GM23338 (cell line): ENCODE results near the gene MACROD1. TPM values are rescaled to one million over a fixed set of nuclear protein-coding genes. Genes with fewer than 3 reads are reported as not detected.

ENCODE experiments used
- ATAC-seq: fragments of 200-7000 bp; cut with Tn5 transposase; 3 replicates; pipeline ENCODE4 v1.9.1; 2020
- DNase-seq: peaks from one replicate; pipeline ENCODE4 v3.0.0-alpha.2; 2015; ENCODE audit warnings: low spot score
- H2AFZ ChIP-seq: fragments of 200-600 bp; sonication (generic); 2 replicates; pipeline ENCODE4 v1.8.0; 2016; ENCODE audit warnings: antibody characterized with exemption, mild to moderate bottlenecking, moderate library complexity
- H3F3A ChIP-seq: fragments of 200-600 bp; sonication (generic); replicated peaks from 2 replicates; pipeline ENCODE4 v1.8.0; 2017; ENCODE audit warnings: antibody characterized with exemption, mixed run types, low read depth
- H3K27ac ChIP-seq: fragments of 200-600 bp; sonication (generic); 2 replicates; pipeline ENCODE4 v1.6.1; 2016; ENCODE audit warnings: low read depth
- H3K27me3 ChIP-seq: fragments of 200-600 bp; sonication (generic); 2 replicates; pipeline ENCODE4 v1.8.0; 2016; ENCODE audit warnings: mild to moderate bottlenecking, mixed run types, moderate library complexity; ENCODE audit not compliant: insufficient read depth
- H3K36me3 ChIP-seq: fragments of 200-600 bp; sonication (generic); 2 replicates; pipeline ENCODE4 v1.8.0; 2016; ENCODE audit warnings: mild to moderate bottlenecking; ENCODE audit not compliant: insufficient read depth
- H3K4me1 ChIP-seq: fragments of 200-600 bp; sonication (generic); 2 replicates; pipeline ENCODE4 v1.8.0; 2016; ENCODE audit warnings: mild to moderate bottlenecking, moderate library complexity; ENCODE audit not compliant: insufficient read depth
- H3K4me2 ChIP-seq: fragments of 200-600 bp; sonication (generic); 2 replicates; pipeline ENCODE4 v1.7.1; 2017; ENCODE audit warnings: mixed run types
- H3K4me3 ChIP-seq: fragments of 200-600 bp; sonication (generic); 2 replicates; pipeline ENCODE4 v1.6.1; 2016; ENCODE audit warnings: mixed run types
- H3K79me2 ChIP-seq: fragments of 200-600 bp; sonication (generic); replicated peaks from 2 replicates; pipeline ENCODE4 v1.8.0; 2017; ENCODE audit warnings: mild to moderate bottlenecking; ENCODE audit not compliant: insufficient read depth
- H3K9me2 ChIP-seq: fragments of 200-600 bp; sonication (generic); 2 replicates; pipeline ENCODE4 v1.8.0; 2017; ENCODE audit not compliant: insufficient read depth
- H4K20me1 ChIP-seq: fragments of 200-600 bp; sonication (generic); replicated peaks from 2 replicates; pipeline ENCODE4 v1.8.0; 2017; ENCODE audit warnings: mild to moderate bottlenecking; ENCODE audit not compliant: insufficient read depth
- H3K27ac Mint-ChIP-seq: 2 replicates; pipeline ENCODE4 v1.8.0; 2020; ENCODE audit warnings: inconsistent platforms, mild to moderate bottlenecking, moderate library complexity, mixed read lengths
- H3K27me3 Mint-ChIP-seq: 3 replicates; pipeline ENCODE4 v1.8.0; 2022; ENCODE audit warnings: low read depth, mild to moderate bottlenecking, moderate library complexity, mixed read lengths, inconsistent platforms; ENCODE audit not compliant: insufficient read depth, poor library complexity
- H3K36me3 Mint-ChIP-seq: 3 replicates; pipeline ENCODE4 v1.8.0; 2021; ENCODE audit warnings: low read depth, mild to moderate bottlenecking, inconsistent platforms, moderate library complexity, mixed read lengths
- H3K4me1 Mint-ChIP-seq: 3 replicates; pipeline ENCODE4 v1.8.0; 2020; ENCODE audit warnings: mild to moderate bottlenecking, inconsistent platforms, mixed read lengths
- H3K4me3 Mint-ChIP-seq: 3 replicates; pipeline ENCODE4 v1.8.0; 2021; ENCODE audit warnings: moderate library complexity, mild to moderate bottlenecking, inconsistent platforms, mixed read lengths
- H3K9me3 Mint-ChIP-seq: 3 replicates; pipeline ENCODE4 v1.8.0; 2020; ENCODE audit warnings: moderate library complexity, mild to moderate bottlenecking, inconsistent platforms, mixed read lengths
- CREB1 ChIP-seq: fragments of 250-450 bp; sonication (Bioruptor Pico); IDR thresholded peaks from 2 replicates; pipeline ENCODE4 v1.5.0; 2020; ENCODE audit warnings: low read depth, mild to moderate bottlenecking, moderate library complexity
- ETS1 ChIP-seq: IDR thresholded peaks from 2 replicates; pipeline ENCODE4 v1.6.1; 2016; ENCODE audit warnings: antibody characterized with exemption
- EZH2 ChIP-seq: fragments of 200-600 bp; sonication (generic); IDR thresholded peaks from one replicate; pipeline ENCODE4 v1.8.0; 2017; ENCODE audit warnings: antibody characterized with exemption, mild to moderate bottlenecking, low read depth; ENCODE audit not compliant: unreplicated experiment
- EZH2phosphoT487 ChIP-seq: fragments of 200-600 bp; sonication (generic); IDR thresholded peaks from one replicate; pipeline ENCODE4 v1.8.1; 2018; ENCODE audit warnings: antibody characterized with exemption; ENCODE audit not compliant: unreplicated experiment
- JUNB ChIP-seq: IDR thresholded peaks from one replicate; pipeline ENCODE4 v1.6.1; 2016; ENCODE audit warnings: antibody characterized with exemption; ENCODE audit not compliant: unreplicated experiment
- REST ChIP-seq: IDR thresholded peaks from one replicate; pipeline ENCODE4 v1.6.1; 2018; ENCODE audit warnings: antibody characterized with exemption; ENCODE audit not compliant: unreplicated experiment
- STAT1 ChIP-seq: IDR thresholded peaks from one replicate; pipeline ENCODE4 v1.6.1; 2016; ENCODE audit warnings: antibody characterized with exemption; ENCODE audit not compliant: unreplicated experiment
- ZNF114 ChIP-seq: fragments of 250-450 bp; sonication (Bioruptor Pico); IDR thresholded peaks from 2 replicates; pipeline ENCODE4 v1.5.0; 2020; ENCODE audit warnings: mild to moderate bottlenecking, moderate library complexity
- ZNF331 ChIP-seq: fragments of 250-450 bp; sonication (Bioruptor Pico); IDR thresholded peaks from 2 replicates; pipeline ENCODE4 v1.5.0; 2020; ENCODE audit warnings: low read depth, mild to moderate bottlenecking, moderate library complexity
- polyA plus RNA-seq: library from polyadenylated mRNA; unstranded; fragments of >200 nt; fragmentation: Nextera tagmentation; extraction: Ambion mirVana; gene quantifications from 2 replicates; pipeline ENCODE4 v1.2.1, GENCODE V29; 2016
- total RNA-seq: library from RNA; depleted of rRNA; stranded (reverse); fragments of >200 nt; shearing (Covaris generic); gene quantifications from 2 replicates; pipeline ENCODE4 v1.2.3, GENCODE V29; 2014
- TF ChIP-seq, protein P1 (sequence below): fragments of 250-450 bp; sonication (Bioruptor Pico); IDR thresholded peaks from 2 replicates; pipeline ENCODE4 v1.5.0; 2020; ENCODE audit warnings: mild to moderate bottlenecking, moderate library complexity
- TF ChIP-seq, protein P2 (sequence below), 2 experiments: fragments of 200-600 bp in 1 of 2; sonication (generic) in 1 of 2; conservative IDR thresholded peaks; 2 replicates each; pipeline versions ENCODE4 v1.5.1 to v1.6.1; 2016 to 2017; ENCODE audit warnings: antibody characterized with exemption in 2 of 2, low read depth in 2 of 2, mild to moderate bottlenecking in 2 of 2, moderate library complexity in 1 of 2

Gene MACROD1
- total and polyA plus RNA-seq, 2 experiments from 2014 or later: 33.0 to 51.6 TPM

GRCh38 chr11:64015935-64016845, 149.7 kb downstream of the MACROD1 start (continued):
- TF ChIP-seq, protein P1, sequence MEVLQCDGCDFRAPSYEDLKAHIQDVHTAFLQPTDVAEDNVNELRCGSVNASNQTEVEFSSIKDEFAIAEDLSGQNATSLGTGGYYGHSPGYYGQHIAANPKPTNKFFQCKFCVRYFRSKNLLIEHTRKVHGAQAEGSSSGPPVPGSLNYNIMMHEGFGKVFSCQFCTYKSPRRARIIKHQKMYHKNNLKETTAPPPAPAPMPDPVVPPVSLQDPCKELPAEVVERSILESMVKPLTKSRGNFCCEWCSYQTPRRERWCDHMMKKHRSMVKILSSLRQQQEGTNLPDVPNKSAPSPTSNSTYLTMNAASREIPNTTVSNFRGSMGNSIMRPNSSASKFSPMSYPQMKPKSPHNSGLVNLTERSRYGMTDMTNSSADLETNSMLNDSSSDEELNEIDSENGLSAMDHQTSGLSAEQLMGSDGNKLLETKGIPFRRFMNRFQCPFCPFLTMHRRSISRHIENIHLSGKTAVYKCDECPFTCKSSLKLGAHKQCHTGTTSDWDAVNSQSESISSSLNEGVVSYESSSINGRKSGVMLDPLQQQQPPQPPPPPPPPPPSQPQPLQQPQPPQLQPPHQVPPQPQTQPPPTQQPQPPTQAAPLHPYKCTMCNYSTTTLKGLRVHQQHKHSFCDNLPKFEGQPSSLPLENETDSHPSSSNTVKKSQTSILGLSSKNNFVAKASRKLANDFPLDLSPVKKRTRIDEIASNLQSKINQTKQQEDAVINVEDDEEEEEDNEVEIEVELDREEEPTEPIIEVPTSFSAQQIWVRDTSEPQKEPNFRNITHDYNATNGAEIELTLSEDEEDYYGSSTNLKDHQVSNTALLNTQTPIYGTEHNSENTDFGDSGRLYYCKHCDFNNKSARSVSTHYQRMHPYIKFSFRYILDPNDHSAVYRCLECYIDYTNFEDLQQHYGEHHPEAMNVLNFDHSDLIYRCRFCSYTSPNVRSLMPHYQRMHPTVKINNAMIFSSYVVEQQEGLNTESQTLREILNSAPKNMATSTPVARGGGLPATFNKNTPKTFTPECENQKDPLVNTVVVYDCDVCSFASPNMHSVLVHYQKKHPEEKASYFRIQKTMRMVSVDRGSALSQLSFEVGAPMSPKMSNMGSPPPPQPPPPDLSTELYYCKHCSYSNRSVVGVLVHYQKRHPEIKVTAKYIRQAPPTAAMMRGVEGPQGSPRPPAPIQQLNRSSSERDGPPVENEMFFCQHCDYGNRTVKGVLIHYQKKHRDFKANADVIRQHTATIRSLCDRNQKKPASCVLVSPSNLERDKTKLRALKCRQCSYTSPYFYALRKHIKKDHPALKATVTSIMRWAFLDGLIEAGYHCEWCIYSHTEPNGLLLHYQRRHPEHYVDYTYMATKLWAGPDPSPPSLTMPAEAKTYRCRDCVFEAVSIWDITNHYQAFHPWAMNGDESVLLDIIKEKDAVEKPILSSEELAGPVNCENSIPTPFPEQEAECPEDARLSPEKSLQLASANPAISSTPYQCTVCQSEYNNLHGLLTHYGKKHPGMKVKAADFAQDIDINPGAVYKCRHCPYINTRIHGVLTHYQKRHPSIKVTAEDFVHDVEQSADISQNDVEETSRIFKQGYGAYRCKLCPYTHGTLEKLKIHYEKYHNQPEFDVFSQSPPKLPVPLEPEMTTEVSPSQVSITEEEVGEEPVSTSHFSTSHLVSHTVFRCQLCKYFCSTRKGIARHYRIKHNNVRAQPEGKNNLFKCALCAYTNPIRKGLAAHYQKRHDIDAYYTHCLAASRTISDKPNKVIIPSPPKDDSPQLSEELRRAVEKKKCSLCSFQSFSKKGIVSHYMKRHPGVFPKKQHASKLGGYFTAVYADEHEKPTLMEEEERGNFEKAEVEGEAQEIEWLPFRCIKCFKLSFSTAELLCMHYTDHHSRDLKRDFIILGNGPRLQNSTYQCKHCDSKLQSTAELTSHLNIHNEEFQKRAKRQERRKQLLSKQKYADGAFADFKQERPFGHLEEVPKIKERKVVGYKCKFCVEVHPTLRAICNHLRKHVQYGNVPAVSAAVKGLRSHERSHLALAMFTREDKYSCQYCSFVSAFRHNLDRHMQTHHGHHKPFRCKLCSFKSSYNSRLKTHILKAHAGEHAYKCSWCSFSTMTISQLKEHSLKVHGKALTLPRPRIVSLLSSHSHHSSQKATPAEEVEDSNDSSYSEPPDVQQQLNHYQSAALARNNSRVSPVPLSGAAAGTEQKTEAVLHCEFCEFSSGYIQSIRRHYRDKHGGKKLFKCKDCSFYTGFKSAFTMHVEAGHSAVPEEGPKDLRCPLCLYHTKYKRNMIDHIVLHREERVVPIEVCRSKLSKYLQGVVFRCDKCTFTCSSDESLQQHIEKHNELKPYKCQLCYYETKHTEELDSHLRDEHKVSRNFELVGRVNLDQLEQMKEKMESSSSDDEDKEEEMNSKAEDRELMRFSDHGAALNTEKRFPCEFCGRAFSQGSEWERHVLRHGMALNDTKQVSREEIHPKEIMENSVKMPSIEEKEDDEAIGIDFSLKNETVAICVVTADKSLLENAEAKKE: no peak
- TF ChIP-seq EZH2: no peak
- no peak for TF ChIP-seq CREB1

- no peaks in the 10 kb centered on the region for H3K9me2 ChIP-seq
- no peak overlapping the region for H3K4me2 ChIP-seq
- Mint-ChIP-seq H3K4me3 (no peak overlapping the region), H3K27ac (no peak overlapping the region), H3K27me3 (peaks cover 49% of the 10 kb centered on the region), H3K4me1 (peaks cover 12% of the 10 kb centered on the region), H3K36me3 (no peaks in the 10 kb centered on the region), H3K9me3 (no peaks in the 10 kb centered on the region; the same call in 2 of the 3 replicates)
- no peak overlapping the region for H2AFZ ChIP-seq
- no peaks in the 10 kb centered on the region for H3K79me2 ChIP-seq
- H3K27ac ChIP-seq: no peak overlapping the region
- peaks cover 77% of the 10 kb centered on the region for H3K27me3 ChIP-seq
- no peaks in the 10 kb centered on the region for H3K36me3 ChIP-seq
- H4K20me1 ChIP-seq: no peaks in the 10 kb centered on the region
- no peaks in the 10 kb centered on the region for H3F3A ChIP-seq
- H3K4me3 ChIP-seq: no peak overlapping the region
- DNase-seq: no peak
- peaks cover 4% of the 10 kb centered on the region; the same call in 1 of the 2 replicates for H3K4me1 ChIP-seq
- ATAC-seq: no peak
- no peak for TF ChIP-seq ETS1
- TF ChIP-seq JUNB: no peak
- TF ChIP-seq STAT1: no peak
- TF ChIP-seq, protein P2, sequence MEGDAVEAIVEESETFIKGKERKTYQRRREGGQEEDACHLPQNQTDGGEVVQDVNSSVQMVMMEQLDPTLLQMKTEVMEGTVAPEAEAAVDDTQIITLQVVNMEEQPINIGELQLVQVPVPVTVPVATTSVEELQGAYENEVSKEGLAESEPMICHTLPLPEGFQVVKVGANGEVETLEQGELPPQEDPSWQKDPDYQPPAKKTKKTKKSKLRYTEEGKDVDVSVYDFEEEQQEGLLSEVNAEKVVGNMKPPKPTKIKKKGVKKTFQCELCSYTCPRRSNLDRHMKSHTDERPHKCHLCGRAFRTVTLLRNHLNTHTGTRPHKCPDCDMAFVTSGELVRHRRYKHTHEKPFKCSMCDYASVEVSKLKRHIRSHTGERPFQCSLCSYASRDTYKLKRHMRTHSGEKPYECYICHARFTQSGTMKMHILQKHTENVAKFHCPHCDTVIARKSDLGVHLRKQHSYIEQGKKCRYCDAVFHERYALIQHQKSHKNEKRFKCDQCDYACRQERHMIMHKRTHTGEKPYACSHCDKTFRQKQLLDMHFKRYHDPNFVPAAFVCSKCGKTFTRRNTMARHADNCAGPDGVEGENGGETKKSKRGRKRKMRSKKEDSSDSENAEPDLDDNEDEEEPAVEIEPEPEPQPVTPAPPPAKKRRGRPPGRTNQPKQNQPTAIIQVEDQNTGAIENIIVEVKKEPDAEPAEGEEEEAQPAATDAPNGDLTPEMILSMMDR (conservative IDR thresholded peaks at IDR 0.05; ENCODE audit: low read depth in 2 of 2): no peak
- no peak for TF ChIP-seq EZH2phosphoT487
- TF ChIP-seq EZH2: no peak
- TF ChIP-seq ZNF114 (CRISPR knock-in tag): no peak
- TF ChIP-seq ZNF331 (CRISPR knock-in tag): no peak
- no peak for TF ChIP-seq CREB1
- TF ChIP-seq REST: no peak
These were observed 150.4 kb downstream of the MACROD1 start for GRCh38 chr11:64015510-64015909.
